AG04449 (cell line): ENCODE data around the gene MAP2K6.

ENCODE experiments used
- CTCF ChIA-PET: fragments of 350-600 bp; formaldehyde crosslinking; extraction: SDS; loops from one replicate; lab custom pipeline; 2021; ENCODE audit warnings: antibody characterized with exemption; lab: Yijun Ruan, JAX
- POLR2A ChIA-PET: fragments of 400-600, 350-600 bp; formaldehyde crosslinking; extraction: SDS; loops from one replicate; lab custom pipeline; 2020; ENCODE audit warnings: antibody characterized with exemption, inconsistent platforms; lab: Yijun Ruan, JAX
- DNase-seq: peaks from one replicate; pipeline ENCODE4 v3.0.0-alpha.2; 2010; ENCODE audit warnings: low read depth, low spot score
- H3K4me3 ChIP-seq: 2 replicates; pipeline ENCODE4 v1.5.1; 2011; ENCODE audit warnings: low read depth, mild to moderate bottlenecking, control low read depth, low read length
- TF ChIP-seq, protein P1 (sequence below): IDR thresholded peaks from one replicate; pipeline ENCODE4 v1.5.1; 2011; ENCODE audit warnings: mild to moderate bottlenecking, moderate library complexity, low read length, control low read depth, inconsistent platforms; ENCODE audit not compliant: insufficient read depth; ENCODE audit errors: missing control alignments

Gene MAP2K6

DNA sequence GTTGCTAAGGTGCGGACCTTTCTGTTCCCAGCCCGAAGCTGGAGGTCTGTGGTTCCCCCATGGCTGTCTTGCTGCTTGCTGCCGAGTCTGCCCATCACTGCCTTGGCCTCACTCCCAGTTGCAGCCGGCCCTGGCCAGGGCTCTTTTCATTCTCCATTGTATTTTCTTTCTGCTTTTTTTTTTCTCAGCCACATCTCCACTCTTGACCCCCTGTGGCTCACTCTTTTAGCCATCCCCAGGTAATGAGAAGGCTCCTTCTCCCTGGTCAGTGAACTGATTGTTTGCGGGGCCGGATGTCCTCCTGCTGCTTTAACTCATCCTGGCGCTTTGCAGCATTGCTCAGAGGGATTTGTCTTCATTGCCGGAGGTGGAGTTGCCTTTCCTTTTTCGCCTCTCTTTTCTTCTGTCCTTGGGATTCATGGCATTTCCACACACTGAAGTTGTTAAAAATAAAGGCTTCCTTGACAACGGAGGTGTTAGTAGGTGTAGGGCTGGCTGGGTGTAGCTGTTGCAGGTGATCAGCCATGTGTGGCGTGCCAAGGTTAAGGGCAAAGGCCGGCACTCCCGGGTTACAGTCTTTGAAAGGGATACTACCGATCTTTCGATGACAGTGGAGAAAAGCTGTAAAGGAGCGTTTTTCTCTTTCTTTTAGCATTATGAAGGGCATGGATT lies 34.1 kb downstream of the MAP2K6 start:
- TF ChIP-seq, protein P1, sequence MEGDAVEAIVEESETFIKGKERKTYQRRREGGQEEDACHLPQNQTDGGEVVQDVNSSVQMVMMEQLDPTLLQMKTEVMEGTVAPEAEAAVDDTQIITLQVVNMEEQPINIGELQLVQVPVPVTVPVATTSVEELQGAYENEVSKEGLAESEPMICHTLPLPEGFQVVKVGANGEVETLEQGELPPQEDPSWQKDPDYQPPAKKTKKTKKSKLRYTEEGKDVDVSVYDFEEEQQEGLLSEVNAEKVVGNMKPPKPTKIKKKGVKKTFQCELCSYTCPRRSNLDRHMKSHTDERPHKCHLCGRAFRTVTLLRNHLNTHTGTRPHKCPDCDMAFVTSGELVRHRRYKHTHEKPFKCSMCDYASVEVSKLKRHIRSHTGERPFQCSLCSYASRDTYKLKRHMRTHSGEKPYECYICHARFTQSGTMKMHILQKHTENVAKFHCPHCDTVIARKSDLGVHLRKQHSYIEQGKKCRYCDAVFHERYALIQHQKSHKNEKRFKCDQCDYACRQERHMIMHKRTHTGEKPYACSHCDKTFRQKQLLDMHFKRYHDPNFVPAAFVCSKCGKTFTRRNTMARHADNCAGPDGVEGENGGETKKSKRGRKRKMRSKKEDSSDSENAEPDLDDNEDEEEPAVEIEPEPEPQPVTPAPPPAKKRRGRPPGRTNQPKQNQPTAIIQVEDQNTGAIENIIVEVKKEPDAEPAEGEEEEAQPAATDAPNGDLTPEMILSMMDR, result no peak
- ChIA-PET CTCF (no interaction called here), POLR2A (no interaction called here)
- DNase-seq, result no peak
- no peak overlapping the region for H3K4me3 ChIP-seq

DNA sequence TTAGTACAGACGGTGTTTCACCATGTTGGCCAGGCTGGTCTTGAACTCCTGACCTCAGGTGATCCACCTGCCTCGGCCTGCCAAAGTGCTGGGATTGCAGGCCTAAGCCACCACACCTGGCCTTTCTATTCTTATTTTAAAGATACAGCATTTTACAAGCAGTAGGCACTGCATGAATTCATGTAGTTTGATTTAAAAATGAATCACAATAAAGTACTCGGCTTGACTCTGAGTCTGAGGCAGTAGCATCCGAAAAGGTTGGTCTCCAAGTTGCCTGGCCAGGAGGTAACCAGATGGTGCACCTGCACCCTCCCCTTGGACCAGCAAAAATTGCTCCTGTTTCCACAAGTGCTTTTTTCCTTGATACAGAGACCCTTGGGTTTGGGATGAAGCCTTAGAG lies 35.6 kb downstream of the MAP2K6 start:
- CTCF ChIA-PET, result no interaction called here
- POLR2A ChIA-PET, result no interaction called here
- no peak overlapping the region for H3K4me3 ChIP-seq
- DNase-seq, result no peak
- TF ChIP-seq, protein P1, result no peak

DNA sequence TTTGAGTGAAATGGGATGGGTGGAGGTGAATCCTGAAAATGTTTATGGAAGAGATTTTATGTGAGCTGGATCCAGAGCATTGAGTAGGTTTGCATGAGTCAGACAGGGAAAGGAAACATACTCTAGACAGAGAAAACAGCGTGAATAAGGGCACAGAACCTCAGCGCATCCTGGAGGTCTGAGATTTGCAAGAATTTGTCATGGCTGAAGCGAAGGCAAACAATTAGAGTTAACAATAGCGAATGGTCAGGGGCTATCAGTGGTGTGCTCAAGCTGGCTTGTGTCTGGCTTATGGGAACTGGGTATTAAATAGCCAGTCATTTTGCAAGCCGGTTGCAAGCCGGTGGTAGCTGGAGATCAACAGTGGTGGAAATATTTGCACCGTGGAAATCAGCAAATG lies 36.4 kb downstream of the MAP2K6 start:
- POLR2A ChIA-PET, result no interaction called here
- CTCF ChIA-PET, result no interaction called here

DNA sequence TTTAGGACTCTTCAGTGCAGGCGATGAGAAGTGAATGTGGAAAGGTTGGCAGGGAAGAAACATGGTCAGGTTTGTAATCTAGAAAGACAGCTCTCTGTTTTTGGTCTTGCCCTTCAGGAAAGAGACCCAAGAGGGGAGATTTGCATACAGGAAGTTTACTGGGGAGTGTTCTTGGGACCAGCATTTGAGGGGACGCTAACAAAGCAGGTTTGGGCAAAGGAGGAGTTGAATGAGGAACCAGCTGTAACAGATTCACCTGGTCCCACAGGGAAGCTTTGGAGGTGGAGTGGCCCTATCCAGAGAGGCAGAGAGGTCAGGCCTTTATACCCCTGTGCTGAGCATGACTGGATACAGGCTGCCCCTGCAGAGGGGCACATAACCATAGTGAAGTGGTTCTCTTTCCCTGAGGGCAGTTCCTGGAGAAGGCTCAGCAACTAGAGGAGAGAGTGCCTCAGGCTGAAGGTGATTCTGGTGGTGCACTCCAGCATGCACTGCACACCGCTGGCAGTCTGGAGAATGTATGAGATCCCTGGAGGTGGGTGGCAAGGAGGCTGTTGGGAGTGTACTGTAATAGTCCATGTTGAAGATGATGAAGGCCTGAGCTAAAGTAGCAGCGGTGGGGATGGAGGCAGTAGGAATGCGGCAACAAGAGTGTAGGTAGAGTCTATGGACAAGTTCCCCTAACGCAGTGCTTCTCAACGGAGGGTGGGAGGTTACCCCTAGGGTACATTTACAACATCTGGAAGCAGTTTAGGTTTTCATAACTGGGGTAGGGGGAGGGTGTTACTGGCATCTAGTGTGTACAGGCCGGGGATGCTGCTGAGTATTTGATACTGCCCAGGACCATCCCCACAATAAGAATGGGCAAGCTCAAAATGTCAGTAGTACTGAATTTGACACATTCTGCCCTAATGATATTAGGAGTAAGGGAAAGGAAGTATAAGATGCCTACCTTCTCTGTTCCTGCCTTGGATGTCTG lies 37.2 kb downstream of the MAP2K6 start:
- H3K4me3 ChIP-seq, result no peak overlapping the region
- ChIA-PET CTCF (interaction anchor here (0.5 kb wide), 1 partner anchor 41 kb away, joined by 4 read pairs; no protein-coding TSS in a partner anchor), POLR2A (no interaction called here)

More for the DNA sequence above, 36.4 kb downstream of the MAP2K6 start:
- DNase-seq, result no peak
- TF ChIP-seq, protein P1, result no peak
- no peak overlapping the region for H3K4me3 ChIP-seq

DNA sequence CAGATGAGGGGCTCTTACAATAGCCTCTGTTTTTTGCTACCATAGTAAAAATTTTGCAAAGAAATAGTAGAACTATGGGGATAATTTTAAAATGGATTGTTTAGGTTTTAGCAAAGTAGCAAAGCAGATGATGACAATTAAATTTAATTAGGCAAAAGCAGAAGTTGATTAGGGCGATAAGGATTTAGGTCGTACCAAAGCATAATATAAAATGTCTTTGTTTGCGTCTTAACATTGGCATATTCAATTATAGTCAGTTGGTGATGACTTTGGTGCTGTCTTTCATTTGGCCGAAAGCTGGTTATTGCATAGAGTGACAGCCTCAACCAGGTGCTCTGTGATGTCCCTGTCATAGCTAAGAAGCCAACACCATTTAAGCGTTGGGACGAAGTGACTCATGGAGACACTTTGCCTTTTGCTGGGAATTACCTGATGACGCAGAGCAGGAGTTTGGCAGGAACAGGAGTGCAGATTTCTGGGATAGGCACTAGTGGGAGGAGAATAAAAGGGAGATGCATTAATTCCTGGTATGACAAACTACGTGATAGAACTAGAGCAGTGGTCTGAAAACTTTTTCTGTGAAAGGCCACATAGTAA lies 38.3 kb downstream of the MAP2K6 start:
- ChIA-PET POLR2A (no interaction called here), CTCF (no interaction called here)
- TF ChIP-seq, protein P1, result no peak
- DNase-seq, result no peak
- H3K4me3 ChIP-seq, result no peak overlapping the region

More for the DNA sequence above, 37.2 kb downstream of the MAP2K6 start:
- DNase-seq, result no peak
- TF ChIP-seq, protein P1, result no peak
